ENCODE data around the gene NAA20.

NAA20 gene

DNA sequence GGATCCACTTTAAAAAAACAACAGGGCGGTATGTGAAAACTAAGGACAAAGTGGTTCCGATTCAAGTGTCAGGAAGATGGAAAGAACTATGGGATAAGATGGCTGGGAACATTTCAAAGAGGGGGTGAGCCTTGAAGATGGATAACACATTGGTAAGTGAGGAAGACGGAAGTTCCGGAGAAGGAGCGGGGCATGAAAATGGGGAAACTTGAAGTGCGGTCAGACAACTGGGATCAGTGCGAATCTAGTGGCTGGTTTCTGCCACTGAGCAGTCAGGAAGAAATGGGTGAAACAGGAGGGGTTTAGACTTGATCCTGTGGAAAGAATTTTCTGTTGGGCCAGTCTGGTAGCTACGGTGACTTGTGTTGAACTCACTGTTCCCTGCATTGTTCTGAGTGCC, 1.2 kb downstream of the NAA20 start:
- DNase-seq (ENCODE audit: low read depth in 4 of 4, low spot score in 1 of 4) = no peak

DNA sequence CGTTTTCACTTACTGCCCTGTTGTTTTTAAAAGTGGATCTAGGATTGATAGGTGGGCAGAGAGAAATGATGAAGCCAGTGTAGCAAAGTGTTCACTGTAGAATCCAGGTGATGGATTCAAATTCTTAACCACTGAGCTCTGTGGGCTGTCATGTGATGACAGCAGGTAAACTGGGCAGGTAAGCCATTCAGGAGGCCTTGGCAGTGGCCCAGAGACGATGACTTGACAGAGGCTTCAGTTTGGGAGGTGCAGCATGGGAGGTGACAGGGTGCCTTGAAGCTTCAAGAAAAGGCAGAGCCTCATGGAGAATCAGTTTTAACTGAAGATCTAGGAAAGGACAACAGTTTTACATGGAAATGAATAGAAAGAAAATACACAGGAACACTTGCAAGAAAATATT, 2.0 kb downstream of the NAA20 start:
- no peak for DNase-seq (ENCODE audit: low read depth in 4 of 4, low spot score in 1 of 4)

DNA sequence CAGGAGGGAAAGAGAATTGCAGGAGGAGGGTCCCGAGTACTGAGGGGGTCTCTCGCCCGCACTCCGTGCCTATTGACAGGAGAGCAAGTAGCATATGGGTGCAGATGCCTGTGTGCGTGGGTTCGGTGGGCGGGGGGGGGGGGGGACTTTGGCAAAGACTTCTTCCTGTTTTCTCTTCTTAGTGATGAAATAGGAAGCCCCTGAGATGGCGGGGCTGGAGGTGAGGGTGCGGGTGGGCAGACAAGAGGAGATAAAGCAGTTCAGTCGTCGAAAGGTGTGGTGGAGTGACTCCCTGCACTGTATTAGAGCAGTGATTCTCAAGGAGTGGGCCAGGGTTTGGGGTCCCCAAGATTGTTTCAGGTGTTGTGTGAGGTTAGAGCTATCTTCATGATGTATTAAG, 3.7 kb downstream of the NAA20 start:
- DNase-seq (ENCODE audit: low read depth in 4 of 4, low spot score in 1 of 4) = no peak

DNA sequence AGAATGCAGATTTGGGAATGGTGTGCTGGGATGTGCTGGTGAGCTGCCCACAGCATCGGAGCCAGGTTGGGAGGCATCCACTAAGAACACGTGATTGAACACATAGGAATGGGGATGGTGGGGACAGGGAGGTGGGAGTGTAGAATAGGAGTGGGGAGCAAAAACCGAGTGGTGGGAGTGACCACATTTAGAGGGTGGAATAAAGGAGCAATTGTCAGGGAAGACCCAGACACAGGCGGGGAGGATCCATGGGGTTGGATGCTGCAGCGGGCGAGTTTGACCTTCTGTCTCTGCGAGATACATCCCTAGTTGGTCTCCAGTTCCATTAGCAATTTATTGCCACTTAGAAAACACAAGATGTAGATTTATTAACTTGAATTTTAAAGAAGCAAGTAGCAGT, 4.7 kb downstream of the NAA20 start:
- DNase-seq (ENCODE audit: low read depth in 4 of 4, low spot score in 1 of 4) = no peak

DNA sequence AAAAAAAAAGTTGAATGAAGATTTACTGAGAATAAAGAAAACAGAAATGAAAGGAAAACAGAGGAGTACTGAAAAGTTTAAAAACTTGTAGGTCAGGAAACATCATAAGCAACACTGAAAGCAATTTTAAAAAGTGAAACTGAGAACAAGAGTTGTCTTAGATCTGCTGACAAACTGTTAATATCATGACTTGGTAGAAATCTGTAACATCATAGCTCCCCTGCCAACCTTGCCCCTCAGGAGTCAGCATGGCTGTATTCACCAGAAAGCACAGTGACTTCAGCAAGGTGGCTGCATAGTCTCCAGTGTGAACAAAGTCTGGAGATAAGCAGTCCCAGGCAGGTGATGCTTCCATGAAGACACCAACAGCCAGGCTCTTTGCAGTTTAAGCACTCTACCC, 5.3 kb downstream of the NAA20 start:
- DNase-seq (ENCODE audit: low read depth in 4 of 4, low spot score in 1 of 4) = no peak

DNA sequence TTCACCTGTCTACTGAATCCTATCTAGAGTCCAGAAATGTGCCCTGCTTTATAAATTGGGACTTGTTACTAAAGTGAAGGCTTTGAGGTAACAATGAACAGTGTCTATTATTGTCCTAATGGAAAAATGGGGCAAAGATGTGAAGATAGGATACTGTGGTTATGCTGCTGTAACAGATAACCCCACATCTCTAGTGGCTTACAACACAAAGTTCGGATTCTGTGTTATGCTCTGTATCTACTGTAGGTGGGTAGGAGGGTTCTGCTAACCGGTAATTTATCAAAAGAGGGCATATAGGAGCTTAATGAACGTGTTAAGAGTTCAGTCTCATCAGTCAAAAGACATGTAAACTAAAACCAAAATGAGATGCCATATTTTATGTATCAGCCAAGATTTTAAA, 6.2 kb downstream of the NAA20 start:
- DNase-seq (ENCODE audit: low read depth in 4 of 4, low spot score in 1 of 4) = no peak

DNA sequence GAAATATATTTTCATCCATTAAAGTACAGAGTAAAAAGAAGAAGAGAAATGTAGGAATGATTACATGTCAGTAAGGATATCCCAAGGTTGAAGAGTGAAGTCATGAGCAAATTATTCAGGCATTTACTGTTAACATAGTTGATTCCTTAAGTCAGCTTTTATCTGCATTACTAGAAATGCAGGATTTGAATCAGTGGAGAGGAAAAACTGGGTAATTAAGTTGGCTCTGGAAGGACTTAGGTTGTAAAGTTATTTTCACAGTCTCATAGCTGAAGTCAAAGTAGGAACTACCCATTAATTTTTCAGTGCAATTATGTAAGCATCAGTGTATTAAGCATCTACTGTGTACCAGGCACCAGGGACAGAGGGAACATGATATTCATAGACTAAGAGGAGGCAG, 7.8 kb downstream of the NAA20 start:
- no peak for DNase-seq (ENCODE audit: low read depth in 4 of 4, low spot score in 1 of 4)

DNA sequence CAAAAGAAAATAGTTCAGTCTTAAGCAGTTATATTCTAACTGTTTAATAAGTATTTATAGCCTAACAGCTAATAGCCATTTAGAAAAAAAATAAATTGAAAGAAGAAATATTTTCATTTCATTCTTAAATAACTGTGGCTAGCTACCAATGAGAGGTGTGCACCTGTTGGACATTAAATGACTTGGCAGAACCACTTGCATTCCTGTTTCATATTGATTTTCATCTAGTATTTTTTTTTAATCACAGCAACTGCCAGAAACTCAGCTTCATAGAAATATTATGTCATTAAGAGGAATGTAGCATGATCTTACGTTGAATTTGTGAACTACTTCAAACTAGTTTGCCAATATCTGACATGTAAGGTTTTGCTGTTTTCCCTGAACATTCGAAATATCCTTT, 10.1 kb downstream of the NAA20 start:
- no peak for DNase-seq (ENCODE audit: low read depth in 4 of 4, low spot score in 1 of 4)

DNA sequence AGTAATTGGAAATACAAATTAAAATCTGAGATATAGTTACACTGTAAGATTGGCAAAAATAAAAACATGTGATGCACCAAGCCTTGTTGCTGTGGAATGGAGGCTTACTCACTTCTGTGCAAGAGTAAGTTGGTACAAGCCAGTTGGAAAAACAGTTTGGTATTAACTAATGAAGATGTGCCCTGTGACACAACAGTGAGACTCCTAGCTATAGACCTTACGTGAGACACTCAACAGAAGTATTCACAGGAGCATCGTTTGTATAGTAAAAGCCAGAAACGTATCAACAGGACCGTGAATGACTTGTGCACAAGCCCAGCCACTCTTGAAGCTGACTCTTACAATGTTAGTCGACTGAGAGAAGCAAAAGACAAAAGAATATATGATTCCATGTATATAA, 14.6 kb downstream of the NAA20 start:
- no peak for DNase-seq (ENCODE audit: low read depth in 4 of 4, low spot score in 1 of 4)

DNA sequence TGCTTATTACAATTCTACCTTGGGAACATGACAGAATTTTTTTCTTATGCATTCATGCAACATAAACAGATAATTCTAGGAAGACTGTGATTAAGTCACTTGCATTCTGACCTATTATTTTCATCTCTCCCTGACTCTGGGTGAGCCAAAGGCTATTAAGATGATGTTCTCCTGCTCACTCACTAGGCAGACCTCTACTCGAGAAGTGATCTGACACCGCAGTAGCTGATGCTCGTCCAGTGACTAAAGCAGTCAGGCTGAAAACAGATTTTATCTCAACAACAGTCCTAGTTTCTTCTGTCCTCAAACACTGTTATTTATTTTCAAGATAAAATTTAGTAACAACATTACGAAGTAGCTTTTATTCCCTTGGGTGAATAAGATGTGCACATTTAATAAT, 17.3 kb downstream of the NAA20 start:
- no peak for DNase-seq (ENCODE audit: low read depth in 4 of 4, low spot score in 1 of 4)

DNA sequence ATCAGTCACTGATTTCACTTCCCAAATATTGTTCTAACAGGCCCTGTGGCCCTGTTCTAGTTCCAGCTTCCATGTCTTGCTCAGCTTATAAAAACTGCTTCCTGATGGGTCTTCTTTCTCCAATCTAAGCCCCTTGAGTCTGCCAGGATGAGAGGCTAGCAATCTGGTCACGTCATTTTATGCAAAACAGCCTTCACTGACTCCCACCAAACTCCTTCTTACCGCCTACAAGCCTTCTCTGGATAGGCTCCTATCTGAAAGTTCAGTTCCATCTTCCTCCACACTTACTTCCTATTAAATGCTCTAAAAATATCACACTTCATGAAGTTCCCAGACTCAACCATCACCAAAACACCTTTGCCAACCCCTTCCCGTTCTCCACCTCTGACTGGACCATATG, 19.6 kb downstream of the NAA20 start:
- no peak for DNase-seq (ENCODE audit: low read depth in 4 of 4, low spot score in 1 of 4)

DNA sequence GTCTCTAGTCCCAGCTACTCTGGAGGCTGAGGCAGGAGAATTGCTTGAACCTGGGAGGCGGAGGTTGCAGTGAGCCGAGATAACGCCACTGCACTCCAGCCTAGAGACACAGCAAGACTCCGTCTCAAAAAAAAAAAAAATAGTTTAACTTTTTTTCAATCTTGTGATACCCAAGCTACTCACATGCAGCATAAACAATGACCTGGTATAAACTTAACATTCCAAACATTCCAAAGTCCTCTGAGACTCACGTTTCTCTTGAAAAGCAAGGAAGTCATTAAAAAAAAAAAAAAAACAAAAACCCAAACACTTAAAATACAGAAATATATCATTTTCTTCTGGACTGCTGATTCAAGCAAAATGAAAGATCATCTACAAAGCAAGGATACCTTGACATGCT, 20.8 kb downstream of the NAA20 start:
- DNase-seq (ENCODE audit: low read depth in 4 of 4, low spot score in 1 of 4) = no peak

DNA sequence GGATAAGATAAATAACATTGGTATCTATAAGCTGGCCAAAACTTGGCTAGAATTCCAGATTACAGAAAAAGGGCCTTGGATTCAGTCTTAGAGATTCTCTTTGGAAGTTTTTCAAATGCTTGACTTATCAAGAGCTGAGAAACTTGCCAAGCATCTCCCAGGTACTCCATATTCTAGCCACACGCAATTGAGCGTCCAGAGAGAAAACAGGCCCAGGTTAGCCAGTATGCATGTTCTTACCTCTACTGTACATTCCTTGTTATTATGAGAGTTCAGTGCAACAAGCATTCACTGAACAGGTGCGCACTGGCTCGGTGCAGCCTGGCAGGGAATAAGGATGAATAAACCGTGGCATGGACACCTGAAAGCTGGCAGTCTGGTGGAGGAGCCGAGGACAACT, 21.4 kb downstream of the NAA20 start:
- DNase-seq (ENCODE audit: low read depth in 4 of 4, low spot score in 1 of 4) = no peak

DNA sequence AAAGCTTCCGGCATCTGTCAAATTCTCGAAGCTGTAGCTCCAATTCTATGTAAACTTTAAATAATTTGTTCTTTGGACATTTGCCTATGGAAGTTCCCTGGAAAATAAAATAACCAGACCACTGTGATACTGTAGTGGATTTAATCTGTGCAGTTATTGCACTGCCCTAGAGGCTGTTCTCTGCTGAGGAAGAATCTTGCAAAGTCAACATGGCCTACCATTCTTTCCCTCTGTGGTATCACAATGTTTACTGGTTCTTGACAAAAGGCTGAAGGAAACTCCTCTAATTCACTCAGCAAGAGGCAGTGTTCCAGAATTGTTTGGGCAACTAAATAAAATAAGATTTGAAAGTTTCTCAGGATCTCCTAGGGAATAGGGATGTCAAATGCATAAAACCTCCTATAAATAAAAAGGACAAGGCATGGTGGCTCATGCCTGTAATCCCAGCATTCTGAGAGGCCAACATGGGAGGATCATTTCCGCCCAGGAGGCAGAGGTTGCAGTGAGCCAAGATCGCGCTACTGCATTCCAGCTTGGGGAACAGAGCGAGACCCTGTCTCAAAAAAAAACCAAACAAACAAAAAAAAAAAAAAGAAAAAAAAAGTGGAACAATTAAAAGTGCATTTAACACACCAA, 22.7 kb downstream of the NAA20 start:
- no peak for DNase-seq (ENCODE audit: low read depth in 4 of 4, low spot score in 1 of 4)

DNA sequence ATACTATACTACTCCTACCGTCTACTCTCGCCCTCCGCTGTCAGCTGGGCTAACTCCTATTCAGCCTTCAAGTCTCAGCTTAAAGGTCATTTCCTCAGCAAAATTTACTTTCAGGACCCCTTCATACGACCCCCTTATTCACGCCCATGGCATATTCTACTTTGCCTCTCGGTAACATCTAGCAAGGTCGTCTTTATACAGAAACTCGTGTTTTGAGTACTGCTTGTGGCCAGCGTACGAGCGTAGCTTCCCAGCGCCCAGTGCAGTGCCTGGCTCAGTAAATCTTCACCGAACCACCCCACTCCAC, 34.6 kb downstream of the NAA20 start:
- DNase-seq (ENCODE audit: low read depth in 4 of 4, low spot score in 1 of 4) = no peak

DNA sequence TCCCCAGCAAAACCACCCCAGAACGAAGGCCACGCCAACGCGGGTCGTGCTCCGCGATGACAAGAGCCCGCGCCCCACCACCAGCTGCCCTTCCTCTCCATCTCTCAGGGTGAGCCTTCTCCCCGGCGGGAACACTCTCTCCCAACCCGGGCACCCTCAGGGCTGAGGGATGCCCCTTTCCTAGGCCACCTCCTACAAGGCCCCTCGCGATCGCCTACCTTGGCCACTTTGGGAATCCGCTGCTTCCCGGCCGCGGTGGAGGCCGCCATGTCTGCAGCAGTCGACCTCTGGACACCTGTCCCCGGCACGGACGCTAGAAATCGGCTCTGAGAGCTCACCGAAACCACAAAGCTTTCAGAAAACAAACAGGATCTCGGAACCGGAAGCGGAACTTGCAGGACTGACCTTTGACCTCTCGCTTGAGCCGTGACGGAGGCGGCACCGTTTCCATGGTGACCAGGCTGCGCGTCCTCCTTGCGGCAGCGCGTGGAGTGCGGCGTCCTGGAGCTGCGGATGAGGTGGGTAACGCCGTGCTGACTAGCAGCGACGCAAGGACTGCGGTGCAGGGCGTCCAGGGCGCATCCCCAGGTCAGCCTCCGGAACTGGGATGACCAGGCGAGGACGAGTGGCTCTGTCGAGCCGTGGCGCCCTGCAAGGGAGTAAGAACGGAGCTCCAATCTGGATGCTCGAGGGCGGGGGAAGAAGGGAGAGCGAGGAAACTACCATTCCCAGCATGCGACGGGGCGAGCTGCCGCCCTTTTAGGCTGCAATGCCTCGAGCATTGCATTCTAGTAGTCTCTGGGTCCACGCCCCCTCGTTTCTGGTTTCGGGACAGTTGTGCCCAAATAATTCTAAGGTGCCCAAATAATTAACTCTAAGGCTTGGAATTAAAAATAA, 35.2 kb downstream of the NAA20 start, which contains the start of the genes CFAP61 and CRNKL1:
Gene CFAP61, plus strand, starts transcription at position 459 of the 897 bp plus-strand sequence. CDS start 4,122 bp downstream, outside the sequence.
Gene CRNKL1, minus strand, starts transcription at position 393 of the 897 bp plus-strand sequence. Its CDS starts 124 bp downstream, at position 269.
- peak; percentile 91 to 98 (median 94) for DNase-seq (ENCODE audit: low read depth in 4 of 4, low spot score in 1 of 4)

DNA sequence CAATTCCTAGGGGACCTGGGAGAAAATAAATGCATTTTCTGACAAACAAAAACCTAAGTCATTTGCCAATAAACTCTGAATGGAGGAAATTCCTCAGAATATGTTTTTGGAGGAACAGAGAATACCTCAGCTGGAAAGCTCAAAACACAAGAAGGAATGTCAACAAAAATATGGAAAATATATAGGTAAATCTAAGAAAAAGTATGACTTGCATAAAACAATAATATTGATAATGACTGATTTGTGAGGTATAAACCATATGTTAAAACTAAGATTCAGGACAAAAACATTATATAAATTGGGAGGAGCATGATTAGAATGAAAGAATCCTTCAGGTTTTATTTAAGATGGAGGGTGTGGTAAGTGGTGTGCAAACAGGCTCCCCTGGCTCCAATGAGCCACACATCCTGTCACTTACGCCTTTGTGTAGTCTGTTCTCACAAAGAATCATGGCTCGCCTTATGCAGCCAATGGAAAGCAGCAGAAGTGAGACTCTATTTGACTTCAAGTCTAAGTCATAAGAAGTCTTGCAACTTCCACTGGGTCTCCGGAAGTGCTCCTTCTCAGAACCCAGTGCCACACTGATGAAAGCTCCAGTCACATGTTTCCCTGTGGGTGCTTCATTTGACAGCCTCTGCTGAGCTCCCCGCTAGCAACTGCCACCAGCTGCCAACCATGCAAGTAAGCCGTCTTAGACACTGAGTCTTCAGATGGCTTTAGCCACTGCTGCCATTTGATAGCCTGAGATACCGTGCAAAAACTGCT, 43.3 kb downstream of the NAA20 start:
- DNase-seq (ENCODE audit: low read depth in 4 of 4, low spot score in 1 of 4) = no peak

DNA sequence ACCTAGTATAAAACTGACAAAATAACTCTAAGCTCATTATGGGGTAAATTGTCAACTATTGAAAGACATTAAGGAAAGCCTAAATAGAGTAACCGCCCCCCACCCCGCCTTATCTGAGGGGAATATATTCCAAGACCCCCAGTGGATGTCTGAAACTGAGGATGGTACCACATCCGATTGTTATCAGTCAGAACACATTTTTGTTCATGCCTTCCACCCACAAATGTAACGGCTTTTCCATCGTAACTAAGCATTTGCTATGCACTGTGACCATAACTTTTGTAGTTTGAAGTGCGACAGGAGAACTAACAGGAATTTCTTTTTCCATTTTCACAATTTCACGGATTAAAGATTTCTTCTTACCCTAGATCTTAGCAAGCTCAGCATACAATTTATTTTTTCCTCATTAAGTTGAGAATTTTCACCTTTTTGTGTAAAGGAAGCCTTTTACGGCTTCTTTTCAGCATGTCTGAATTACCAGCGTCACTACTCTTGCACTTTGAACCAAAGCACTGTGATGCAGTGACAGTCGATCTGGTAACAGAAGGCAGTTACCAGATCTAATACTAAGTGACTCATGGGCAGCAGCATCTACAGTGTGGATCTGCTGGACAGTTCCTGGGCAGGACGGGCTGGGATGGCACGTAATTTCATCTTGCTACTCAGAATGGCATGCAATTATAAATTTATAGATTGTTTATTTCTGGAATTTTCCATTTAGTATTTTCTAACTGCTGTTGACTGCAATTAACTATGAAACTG, 47.0 kb downstream of the NAA20 start:
- no peak for DNase-seq (ENCODE audit: low read depth in 4 of 4, low spot score in 1 of 4)

DNA sequence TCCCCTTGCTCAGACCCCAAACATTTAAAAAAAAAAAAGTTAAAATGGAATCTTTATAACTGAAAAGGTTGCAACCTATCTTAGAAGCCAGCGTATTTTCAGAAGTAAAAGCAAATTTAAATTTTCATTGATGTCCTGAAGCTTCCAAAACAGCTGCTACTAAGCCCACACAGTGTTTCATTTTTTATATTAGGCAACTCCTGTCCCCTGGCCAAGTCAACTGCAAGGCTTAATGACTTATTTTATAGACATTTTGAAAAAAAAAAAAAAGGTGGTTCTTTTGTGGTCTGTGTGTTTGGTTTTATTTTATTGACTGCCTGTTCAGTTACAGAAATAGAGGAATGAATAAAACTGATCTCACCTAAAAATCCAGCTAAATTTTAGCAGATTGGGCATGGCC, 48.2 kb downstream of the NAA20 start:
- no peak for DNase-seq (ENCODE audit: low read depth in 4 of 4, low spot score in 1 of 4)

DNA sequence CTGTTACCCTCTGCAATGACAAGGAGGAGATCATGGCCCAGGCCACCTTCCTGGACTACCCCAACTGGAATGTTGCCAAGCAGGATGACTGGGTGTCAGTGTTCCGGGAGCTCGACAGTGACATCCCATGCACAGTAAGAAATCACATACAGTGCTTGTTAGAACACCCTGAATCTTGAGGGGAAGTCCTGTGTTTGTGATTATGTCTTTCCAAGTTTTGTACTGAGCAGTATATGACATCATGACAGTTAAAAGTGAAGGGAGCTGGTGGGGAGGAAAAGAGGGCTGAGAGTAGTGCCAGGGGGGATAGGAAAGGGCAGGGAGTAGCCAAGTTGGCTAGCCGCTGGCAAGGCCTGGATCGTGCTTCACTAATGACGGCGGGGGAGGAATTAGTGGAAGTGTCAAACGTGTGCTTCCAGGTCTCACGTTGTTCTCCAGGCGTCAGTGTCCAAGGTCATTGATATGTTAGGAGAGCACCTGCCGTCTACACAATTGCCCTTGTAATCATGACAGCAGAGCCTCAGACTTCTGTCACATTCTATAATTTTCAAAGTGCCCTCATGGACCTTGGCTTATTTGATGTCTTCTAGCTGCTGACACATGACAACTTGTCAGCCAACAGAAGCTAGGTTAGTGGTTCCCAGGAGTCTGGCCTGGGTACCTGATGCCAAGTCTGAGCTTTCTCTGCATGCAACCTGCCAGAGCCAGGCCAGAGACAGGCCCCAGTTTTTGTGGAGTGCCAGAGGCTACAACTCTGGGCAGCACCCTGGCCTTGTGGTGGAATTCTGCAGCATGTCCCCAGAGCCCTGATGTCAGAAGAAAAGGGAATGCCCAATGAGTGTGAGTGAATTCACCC, 53.9 kb downstream of the NAA20 start:
- no peak for DNase-seq (ENCODE audit: low read depth in 4 of 4, low spot score in 1 of 4)

All from stimulated activated CD4-positive, alpha-beta T cell treated with anti-CD3 and anti-CD28 coated beads, Interleukin-1b, Interleukin-23, amount 100 ng/mL, for 24 hours (primary cell).